AG04449 (cell line): ENCODE data around the gene CNNM2.

Experiments
- CTCF ChIA-PET: fragments of 350-600 bp; formaldehyde crosslinking; extraction: SDS; loops from one replicate; lab custom pipeline; 2021; ENCODE audit warnings: antibody characterized with exemption; lab: Yijun Ruan, JAX
- POLR2A ChIA-PET: fragments of 400-600, 350-600 bp; formaldehyde crosslinking; extraction: SDS; loops from one replicate; lab custom pipeline; 2020; ENCODE audit warnings: antibody characterized with exemption, inconsistent platforms; lab: Yijun Ruan, JAX
- DNase-seq: peaks from one replicate; pipeline ENCODE4 v3.0.0-alpha.2; 2010; ENCODE audit warnings: low read depth, low spot score
- H3K4me3 ChIP-seq: 2 replicates; pipeline ENCODE4 v1.5.1; 2011; ENCODE audit warnings: low read depth, mild to moderate bottlenecking, control low read depth, low read length
- TF ChIP-seq, protein P1 (sequence below): IDR thresholded peaks from one replicate; pipeline ENCODE4 v1.5.1; 2011; ENCODE audit warnings: mild to moderate bottlenecking, moderate library complexity, low read length, control low read depth, inconsistent platforms; ENCODE audit not compliant: insufficient read depth; ENCODE audit errors: missing control alignments

CNNM2 gene

DNA sequence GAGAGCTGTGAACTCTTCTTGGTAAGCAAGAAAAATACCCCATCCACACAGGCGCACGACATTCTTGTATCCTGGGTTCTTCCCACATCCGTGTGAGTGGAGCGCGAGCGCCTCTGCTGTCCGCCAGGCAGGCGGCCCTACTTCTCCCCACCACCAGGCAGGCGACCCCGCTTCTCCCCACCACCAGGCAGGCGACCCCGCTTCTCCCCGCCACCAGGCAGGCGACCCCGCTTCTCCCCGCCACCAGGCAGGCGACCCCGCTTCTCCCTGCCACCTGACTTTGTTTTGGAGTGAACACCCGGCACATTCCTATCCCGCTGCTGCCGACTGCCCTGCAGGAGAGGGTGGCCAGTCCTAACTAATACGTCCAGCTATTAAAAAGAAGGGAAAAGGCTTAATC lies 154.2 kb downstream of the CNNM2 start:
- no peak for DNase-seq
- ChIA-PET CTCF (interaction anchor here (0.6 to 20.8 kb wide), 7 partner anchors 8 to 228 kb away, joined by 3 to 475 read pairs (median 3); partner anchors contain the start of gene CNNM2), POLR2A (no interaction called here)
- TF ChIP-seq, protein P1, sequence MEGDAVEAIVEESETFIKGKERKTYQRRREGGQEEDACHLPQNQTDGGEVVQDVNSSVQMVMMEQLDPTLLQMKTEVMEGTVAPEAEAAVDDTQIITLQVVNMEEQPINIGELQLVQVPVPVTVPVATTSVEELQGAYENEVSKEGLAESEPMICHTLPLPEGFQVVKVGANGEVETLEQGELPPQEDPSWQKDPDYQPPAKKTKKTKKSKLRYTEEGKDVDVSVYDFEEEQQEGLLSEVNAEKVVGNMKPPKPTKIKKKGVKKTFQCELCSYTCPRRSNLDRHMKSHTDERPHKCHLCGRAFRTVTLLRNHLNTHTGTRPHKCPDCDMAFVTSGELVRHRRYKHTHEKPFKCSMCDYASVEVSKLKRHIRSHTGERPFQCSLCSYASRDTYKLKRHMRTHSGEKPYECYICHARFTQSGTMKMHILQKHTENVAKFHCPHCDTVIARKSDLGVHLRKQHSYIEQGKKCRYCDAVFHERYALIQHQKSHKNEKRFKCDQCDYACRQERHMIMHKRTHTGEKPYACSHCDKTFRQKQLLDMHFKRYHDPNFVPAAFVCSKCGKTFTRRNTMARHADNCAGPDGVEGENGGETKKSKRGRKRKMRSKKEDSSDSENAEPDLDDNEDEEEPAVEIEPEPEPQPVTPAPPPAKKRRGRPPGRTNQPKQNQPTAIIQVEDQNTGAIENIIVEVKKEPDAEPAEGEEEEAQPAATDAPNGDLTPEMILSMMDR, result no peak
- H3K4me3 ChIP-seq, result no peak overlapping the region

GRCh38 chr10:103072891-103073290 lies 154.8 kb downstream of the CNNM2 start:
- POLR2A ChIA-PET, result no interaction called here
- H3K4me3 ChIP-seq, result no peak overlapping the region
- TF ChIP-seq, protein P1, result no peak
- CTCF ChIA-PET, result interaction anchor here (0.8 to 20.8 kb wide), 3 partner anchors 12 to 172 kb away, joined by 3 to 475 read pairs (median 3); partner anchors contain the start of gene CNNM2
- no peak for DNase-seq

DNA sequence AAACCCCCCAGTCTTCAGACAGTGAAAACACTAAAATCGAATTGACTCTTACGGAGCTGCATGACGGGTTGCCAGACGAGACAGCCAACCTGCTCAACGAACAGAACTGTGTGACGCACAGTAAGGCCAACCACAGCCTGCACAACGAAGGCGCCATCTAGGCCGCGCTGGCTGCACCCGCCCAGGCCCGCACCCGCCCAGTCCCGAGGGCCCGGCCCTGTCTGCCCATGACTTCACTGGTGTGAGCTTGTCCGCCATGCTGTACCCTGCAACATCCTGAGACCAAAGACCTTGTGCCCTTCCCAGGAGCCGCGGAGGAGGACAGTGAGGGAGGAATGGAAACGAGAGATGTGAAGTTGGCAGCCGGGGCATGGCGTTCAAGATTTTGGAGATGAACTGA lies 158.9 kb downstream of the CNNM2 start:
- TF ChIP-seq, protein P1, result no peak
- no peak for DNase-seq
- no peak overlapping the region for H3K4me3 ChIP-seq
- POLR2A ChIA-PET, result no interaction called here
- CTCF ChIA-PET, result interaction anchor here (0.7 to 20.8 kb wide), 9 partner anchors 8 to 167 kb away, joined by 3 to 475 read pairs (median 5); partner anchors contain the start of gene CNNM2

DNA sequence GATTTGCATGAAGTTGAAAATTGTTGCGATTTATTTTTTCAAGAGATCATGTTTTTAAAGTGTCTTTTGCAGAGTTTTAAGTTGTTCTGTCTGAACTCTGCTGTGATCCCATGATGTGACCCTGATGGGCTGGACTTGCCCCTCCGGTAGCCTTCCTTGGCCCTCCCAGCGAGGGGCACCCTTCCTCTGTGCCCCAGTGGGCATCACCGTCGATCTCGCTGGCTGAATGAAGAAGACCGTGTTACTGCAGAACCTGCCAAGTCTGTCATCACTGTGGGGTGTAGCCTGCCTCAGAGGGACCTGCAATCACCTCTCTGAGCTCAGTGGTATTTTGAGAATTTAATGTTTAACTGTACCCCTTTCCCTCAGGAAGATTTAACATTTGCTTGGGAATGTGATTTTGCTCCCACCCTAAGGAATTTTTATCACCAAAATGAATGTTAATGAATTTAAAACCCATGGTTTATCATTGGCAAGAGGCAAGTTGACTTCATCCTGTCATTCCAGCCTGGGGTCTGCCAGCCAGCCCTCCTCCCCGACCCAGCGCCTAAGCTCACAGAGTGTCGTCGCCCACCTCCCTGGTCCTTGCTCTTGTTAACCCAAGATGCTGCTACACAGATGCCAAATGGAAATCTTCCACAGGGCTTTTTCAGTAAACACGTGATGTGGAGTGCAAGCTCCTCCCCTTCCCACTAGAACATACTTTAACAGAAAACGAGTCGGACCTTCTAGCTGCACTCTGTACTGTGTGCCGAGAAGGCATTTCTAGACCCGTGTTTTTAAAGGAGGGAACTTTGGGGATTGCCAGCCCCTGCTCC lies 159.6 kb downstream of the CNNM2 start:
- no peak overlapping the region for H3K4me3 ChIP-seq
- TF ChIP-seq, protein P1, result no peak
- POLR2A ChIA-PET, result no interaction called here
- no peak for DNase-seq
- CTCF ChIA-PET, result interaction anchor here (0.7 to 20.8 kb wide), 8 partner anchors 8 to 167 kb away, joined by 3 to 475 read pairs (median 4); partner anchors contain the start of gene CNNM2

DNA sequence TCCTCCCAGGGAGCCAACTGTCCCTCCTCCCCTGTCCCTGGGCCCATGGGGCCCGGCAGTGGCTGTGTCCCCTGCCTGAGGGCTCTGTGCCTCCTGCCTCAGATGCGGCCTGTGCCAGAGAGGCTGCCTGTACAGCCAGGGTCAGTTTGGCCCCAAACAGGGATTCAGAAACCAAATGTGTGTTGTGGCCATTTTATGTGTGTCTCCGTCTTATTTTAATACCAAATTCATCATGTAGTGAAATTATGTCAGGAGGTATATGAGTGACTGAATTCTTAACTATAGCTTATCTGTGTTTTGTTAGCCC lies 160.2 kb downstream of the CNNM2 start:
- TF ChIP-seq, protein P1, result no peak
- H3K4me3 ChIP-seq, result no peak overlapping the region
- DNase-seq, result no peak
- CTCF ChIA-PET, result interaction anchor here (0.9 to 20.8 kb wide), 4 partner anchors 12 to 166 kb away, joined by 3 to 475 read pairs (median 5); partner anchors contain the start of gene CNNM2
- POLR2A ChIA-PET, result no interaction called here

DNA sequence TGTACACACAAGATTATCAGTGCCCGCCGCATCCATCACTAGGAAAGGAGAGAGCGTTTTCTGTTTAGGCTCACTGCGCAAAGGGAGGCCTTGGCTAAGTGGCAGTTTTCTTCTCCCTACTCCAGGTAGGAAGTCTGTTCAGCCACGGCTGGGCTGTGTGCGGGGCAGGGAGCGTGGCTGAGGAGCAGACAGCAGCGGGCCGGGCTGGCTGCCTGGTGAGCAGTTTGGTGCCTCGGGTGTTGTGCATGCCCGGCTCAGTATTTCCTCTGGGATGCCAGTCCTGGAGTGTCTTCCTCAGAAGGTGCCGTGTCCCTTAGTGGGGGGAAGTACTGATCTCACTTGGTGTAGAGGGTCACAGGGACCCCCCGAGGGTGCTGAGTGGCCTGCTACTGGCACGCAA lies 160.6 kb downstream of the CNNM2 start:
- TF ChIP-seq, protein P1, result no peak
- H3K4me3 ChIP-seq, result no peak overlapping the region
- DNase-seq, result no peak
- ChIA-PET CTCF (interaction anchor here (0.9 to 20.8 kb wide), 4 partner anchors 10 to 165 kb away, joined by 3 to 475 read pairs (median 5); partner anchors contain the start of gene CNNM2), POLR2A (interaction anchor here (0.5 kb wide), 1 partner anchor 594 kb away, joined by 3 read pairs; no protein-coding TSS in a partner anchor)
